Liver (tissue), 9 donors: ENCODE results near the gene ACSBG1. TPM values are rescaled to one million over a fixed set of nuclear protein-coding genes. Genes with fewer than 3 reads are reported as not detected.

Experiments
- DNase-seq: peaks from one replicate; pipeline ENCODE4 v3.0.0-alpha.2; 2017; ENCODE audit warnings: low spot score
- H3K27ac ChIP-seq, 2 donors: one replicate each; pipeline ENCODE4 v1.7.0; 2013; ENCODE audit warnings: inconsistent platforms in 2 of 2, low read length in 2 of 2, control low read depth in 1 of 2, low read depth in 1 of 2, mild to moderate bottlenecking in 1 of 2
- H3K27me3 ChIP-seq, 4 donors: one replicate each; pipeline versions ENCODE4 v1.6.1 to v1.7.0; 2013; ENCODE audit warnings: low read length in 3 of 4, inconsistent platforms in 1 of 4, mild to moderate bottlenecking in 1 of 4, moderate library complexity in 1 of 4; ENCODE audit not compliant: control insufficient read depth in 4 of 4, insufficient read depth in 4 of 4
- H3K36me3 ChIP-seq, 4 donors: one replicate each; pipeline versions ENCODE4 v1.6.1 to v1.7.0; 2013; ENCODE audit warnings: low read length in 3 of 4, mild to moderate bottlenecking in 3 of 4, low read depth in 1 of 4, moderate library complexity in 1 of 4; ENCODE audit not compliant: control insufficient read depth in 4 of 4, insufficient read depth in 3 of 4
- H3K4me1 ChIP-seq, 4 donors: one replicate each; pipeline versions ENCODE4 v1.6.1 to v1.7.0; 2013; ENCODE audit warnings: low read length in 3 of 4, mild to moderate bottlenecking in 3 of 4, moderate library complexity in 1 of 4; ENCODE audit not compliant: control insufficient read depth in 4 of 4, insufficient read depth in 4 of 4
- H3K4me3 ChIP-seq, 3 donors: one replicate each; pipeline versions ENCODE4 v1.6.1 to v1.7.0; 2013; ENCODE audit warnings: low read length in 3 of 3, control low read depth in 1 of 3, low read depth in 1 of 3, mild to moderate bottlenecking in 1 of 3
- H3K9ac ChIP-seq, 2 donors: one replicate each; pipeline ENCODE4 v1.7.0; 2013; ENCODE audit warnings: low read length in 2 of 2, mild to moderate bottlenecking in 2 of 2, moderate library complexity in 2 of 2, control low read depth in 1 of 2, low read depth in 1 of 2
- H3K9me3 ChIP-seq, 4 donors: one replicate each; pipeline versions ENCODE4 v1.6.1 to v1.7.0; 2013; ENCODE audit warnings: low read length in 3 of 4; ENCODE audit not compliant: control insufficient read depth in 4 of 4
- EGR1 ChIP-seq, 2 donors: IDR thresholded peaks; 2 replicates each; pipeline ENCODE4 v1.6.1; 2016 to 2018; ENCODE audit warnings: antibody characterized with exemption in 2 of 2, low read depth in 2 of 2
- HNF4A ChIP-seq, 2 donors: conservative IDR thresholded peaks; 2 replicates each; pipeline ENCODE4 v1.6.1; 2016; ENCODE audit warnings: antibody characterized with exemption in 2 of 2, mild to moderate bottlenecking in 2 of 2
- HNF4G ChIP-seq: IDR thresholded peaks from 2 replicates; pipeline ENCODE4 v1.6.1; 2016; ENCODE audit warnings: antibody characterized with exemption
- JUND ChIP-seq, 2 donors: IDR thresholded peaks; 2 replicates each; pipeline ENCODE4 v1.6.1; 2016; ENCODE audit warnings: antibody characterized with exemption in 2 of 2
- RAD21 ChIP-seq, 2 donors: IDR thresholded peaks; 2 replicates each; pipeline ENCODE4 v1.6.1; 2016; ENCODE audit warnings: antibody characterized with exemption in 2 of 2, mild to moderate bottlenecking in 2 of 2
- RXRA ChIP-seq, 2 donors: IDR thresholded peaks; 2 replicates each; pipeline ENCODE4 v1.6.1; 2017 to 2018; ENCODE audit warnings: antibody characterized with exemption in 2 of 2, mild to moderate bottlenecking in 1 of 2
- SP1 ChIP-seq: IDR thresholded peaks from 2 replicates; pipeline ENCODE4 v1.6.1; 2018; ENCODE audit warnings: antibody characterized with exemption, mild to moderate bottlenecking
- TAF1 ChIP-seq: conservative IDR thresholded peaks from 2 replicates; pipeline ENCODE4 v1.6.1; 2016; ENCODE audit warnings: antibody characterized with exemption, mild to moderate bottlenecking
- WGBS: extraction: QIAGEN DNeasy Blood & Tissue Kit; methylation state at CpG from one replicate; pipeline ENCODE4 v1.1.7; 2013; 5-methylcytosine and 5-hydroxymethylcytosine counted together
- polyA plus RNA-seq, 2 donors: library from polyadenylated mRNA; stranded (reverse) in 1 of 2; unstranded in 1 of 2; fragments of 200-250 nt in 1 of 2; fragments of >200 nt in 1 of 2; fragmentation: Nextera tagmentation in 1 of 2; extraction: Ambion mirVana in 1 of 2; gene quantifications; one replicate each; pipeline versions ENCODE4 v1.2.1 to v1.2.3, GENCODE V29; 2013 to 2015
- total RNA-seq, 2 donors: library from RNA; depleted of rRNA; stranded (reverse); fragments of >200 nt; gene quantifications; one replicate each; pipeline ENCODE4 v1.2.3, GENCODE V29; 2014
- TF ChIP-seq, protein P1 (sequence below): IDR thresholded peaks from 2 replicates; pipeline ENCODE4 v1.6.1; 2016; ENCODE audit warnings: antibody characterized with exemption, mild to moderate bottlenecking
- TF ChIP-seq, protein P2 (sequence below): IDR thresholded peaks from 2 replicates; pipeline ENCODE4 v1.6.1; 2016; ENCODE audit warnings: antibody characterized with exemption
- TF ChIP-seq, protein P3 (sequence below): fragments of 150-350 bp; IDR thresholded peaks from 2 replicates; pipeline ENCODE4 v1.5.1; 2017; ENCODE audit warnings: improper control_type of control experiment, low read depth, low read length; ENCODE audit not compliant: missing input control
- donor health status: healthy.
- donor health status: healthy.
- donor health status: healthy.
- donor health status: healthy.
- donor health status: healthy.

ACSBG1 gene
- total and polyA plus RNA-seq, 4 donors = under 0.01 to 3.8 (median 0.15) TPM

DNA sequence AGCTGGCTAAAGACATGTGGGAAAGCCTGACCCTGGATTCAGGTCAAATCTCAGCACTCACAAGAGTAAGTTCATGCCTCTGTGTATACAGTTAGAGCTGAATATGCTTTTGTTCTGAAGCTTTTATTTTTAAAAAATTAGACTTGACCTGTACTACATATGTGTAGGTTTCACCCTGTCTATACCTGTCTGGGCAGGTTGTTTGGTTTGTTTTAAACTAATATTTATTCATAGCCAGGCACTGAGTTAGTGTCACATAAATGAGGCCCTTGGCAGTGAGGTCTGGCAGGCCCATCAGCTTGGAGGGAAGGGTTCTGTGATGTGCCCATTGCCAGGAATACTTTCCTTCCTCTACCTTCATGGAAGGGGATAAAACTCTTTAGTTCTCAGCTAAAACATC is 31.9 kb upstream of the ACSBG1 start:
- Histone ChIP-seq H3K4me3 (no peak overlapping the region), H3K27me3 (peaks cover 0 to 3% (median 0%) of the 10 kb centered on the region in 4 donors), H3K9me3 (no peaks in the 10 kb centered on the region), H3K4me1 (peaks cover 0 to 5% (median 1%) of the 10 kb centered on the region in 4 donors), H3K36me3 (no peaks in the 10 kb centered on the region), H3K9ac (no peak overlapping the region), H3K27ac (no peak overlapping the region)
- DNase-seq = no peak
- TF ChIP-seq SP1 = no peak
- no peak for TF ChIP-seq TAF1
- no peak for TF ChIP-seq EGR1 (IDR thresholded peaks at IDR 0.05; ENCODE audit: low read depth in 2 of 2)
- TF ChIP-seq HNF4G = no peak
- no peak for TF ChIP-seq RAD21 (IDR thresholded peaks at IDR 0.05)

- H3K9ac ChIP-seq = no peak overlapping the region
- no peak overlapping the region for H3K4me3 ChIP-seq
Observed at GRCh38 chr15:78265752-78266224, 31.4 kb upstream of the ACSBG1 start.

More at GRCh38 chr15:78265752-78266224, 31.4 kb upstream of the ACSBG1 start:
- no peaks in the 10 kb centered on the region for H3K9me3 ChIP-seq
- WGBS = 86% methylated on average over 9 of the region's 9 CpGs
- no peaks in the 10 kb centered on the region for H3K36me3 ChIP-seq
- H3K27ac ChIP-seq = no peak overlapping the region
- H3K27me3 ChIP-seq = peaks cover 0 to 3% (median 0%) of the 10 kb centered on the region in 4 donors
- no peak for TF ChIP-seq JUND (IDR thresholded peaks at IDR 0.05)
- TF ChIP-seq, protein P1, sequence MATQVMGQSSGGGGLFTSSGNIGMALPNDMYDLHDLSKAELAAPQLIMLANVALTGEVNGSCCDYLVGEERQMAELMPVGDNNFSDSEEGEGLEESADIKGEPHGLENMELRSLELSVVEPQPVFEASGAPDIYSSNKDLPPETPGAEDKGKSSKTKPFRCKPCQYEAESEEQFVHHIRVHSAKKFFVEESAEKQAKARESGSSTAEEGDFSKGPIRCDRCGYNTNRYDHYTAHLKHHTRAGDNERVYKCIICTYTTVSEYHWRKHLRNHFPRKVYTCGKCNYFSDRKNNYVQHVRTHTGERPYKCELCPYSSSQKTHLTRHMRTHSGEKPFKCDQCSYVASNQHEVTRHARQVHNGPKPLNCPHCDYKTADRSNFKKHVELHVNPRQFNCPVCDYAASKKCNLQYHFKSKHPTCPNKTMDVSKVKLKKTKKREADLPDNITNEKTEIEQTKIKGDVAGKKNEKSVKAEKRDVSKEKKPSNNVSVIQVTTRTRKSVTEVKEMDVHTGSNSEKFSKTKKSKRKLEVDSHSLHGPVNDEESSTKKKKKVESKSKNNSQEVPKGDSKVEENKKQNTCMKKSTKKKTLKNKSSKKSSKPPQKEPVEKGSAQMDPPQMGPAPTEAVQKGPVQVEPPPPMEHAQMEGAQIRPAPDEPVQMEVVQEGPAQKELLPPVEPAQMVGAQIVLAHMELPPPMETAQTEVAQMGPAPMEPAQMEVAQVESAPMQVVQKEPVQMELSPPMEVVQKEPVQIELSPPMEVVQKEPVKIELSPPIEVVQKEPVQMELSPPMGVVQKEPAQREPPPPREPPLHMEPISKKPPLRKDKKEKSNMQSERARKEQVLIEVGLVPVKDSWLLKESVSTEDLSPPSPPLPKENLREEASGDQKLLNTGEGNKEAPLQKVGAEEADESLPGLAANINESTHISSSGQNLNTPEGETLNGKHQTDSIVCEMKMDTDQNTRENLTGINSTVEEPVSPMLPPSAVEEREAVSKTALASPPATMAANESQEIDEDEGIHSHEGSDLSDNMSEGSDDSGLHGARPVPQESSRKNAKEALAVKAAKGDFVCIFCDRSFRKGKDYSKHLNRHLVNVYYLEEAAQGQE = no peak
- TF ChIP-seq, protein P2, sequence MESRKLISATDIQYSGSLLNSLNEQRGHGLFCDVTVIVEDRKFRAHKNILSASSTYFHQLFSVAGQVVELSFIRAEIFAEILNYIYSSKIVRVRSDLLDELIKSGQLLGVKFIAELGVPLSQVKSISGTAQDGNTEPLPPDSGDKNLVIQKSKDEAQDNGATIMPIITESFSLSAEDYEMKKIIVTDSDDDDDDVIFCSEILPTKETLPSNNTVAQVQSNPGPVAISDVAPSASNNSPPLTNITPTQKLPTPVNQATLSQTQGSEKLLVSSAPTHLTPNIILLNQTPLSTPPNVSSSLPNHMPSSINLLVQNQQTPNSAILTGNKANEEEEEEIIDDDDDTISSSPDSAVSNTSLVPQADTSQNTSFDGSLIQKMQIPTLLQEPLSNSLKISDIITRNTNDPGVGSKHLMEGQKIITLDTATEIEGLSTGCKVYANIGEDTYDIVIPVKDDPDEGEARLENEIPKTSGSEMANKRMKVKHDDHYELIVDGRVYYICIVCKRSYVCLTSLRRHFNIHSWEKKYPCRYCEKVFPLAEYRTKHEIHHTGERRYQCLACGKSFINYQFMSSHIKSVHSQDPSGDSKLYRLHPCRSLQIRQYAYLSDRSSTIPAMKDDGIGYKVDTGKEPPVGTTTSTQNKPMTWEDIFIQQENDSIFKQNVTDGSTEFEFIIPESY = no peak
- TF ChIP-seq HNF4A (conservative IDR thresholded peaks at IDR 0.05) = no peak
- TF ChIP-seq, protein P3, sequence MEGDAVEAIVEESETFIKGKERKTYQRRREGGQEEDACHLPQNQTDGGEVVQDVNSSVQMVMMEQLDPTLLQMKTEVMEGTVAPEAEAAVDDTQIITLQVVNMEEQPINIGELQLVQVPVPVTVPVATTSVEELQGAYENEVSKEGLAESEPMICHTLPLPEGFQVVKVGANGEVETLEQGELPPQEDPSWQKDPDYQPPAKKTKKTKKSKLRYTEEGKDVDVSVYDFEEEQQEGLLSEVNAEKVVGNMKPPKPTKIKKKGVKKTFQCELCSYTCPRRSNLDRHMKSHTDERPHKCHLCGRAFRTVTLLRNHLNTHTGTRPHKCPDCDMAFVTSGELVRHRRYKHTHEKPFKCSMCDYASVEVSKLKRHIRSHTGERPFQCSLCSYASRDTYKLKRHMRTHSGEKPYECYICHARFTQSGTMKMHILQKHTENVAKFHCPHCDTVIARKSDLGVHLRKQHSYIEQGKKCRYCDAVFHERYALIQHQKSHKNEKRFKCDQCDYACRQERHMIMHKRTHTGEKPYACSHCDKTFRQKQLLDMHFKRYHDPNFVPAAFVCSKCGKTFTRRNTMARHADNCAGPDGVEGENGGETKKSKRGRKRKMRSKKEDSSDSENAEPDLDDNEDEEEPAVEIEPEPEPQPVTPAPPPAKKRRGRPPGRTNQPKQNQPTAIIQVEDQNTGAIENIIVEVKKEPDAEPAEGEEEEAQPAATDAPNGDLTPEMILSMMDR = no peak
- no peak for TF ChIP-seq RXRA (IDR thresholded peaks at IDR 0.05)
- H3K4me1 ChIP-seq = peaks cover 0 to 5% (median 1%) of the 10 kb centered on the region in 4 donors
- DNase-seq = no peak
